Fibroblast of pulmonary artery (primary cell): ENCODE measurements around the gene CCDC141.

Experiments
- DNase-seq: peaks from one replicate; pipeline ENCODE4 v3.0.0-alpha.2; 2010; ENCODE audit warnings: low read depth
- H3K4me3 ChIP-seq: replicated peaks from 2 replicates; pipeline ENCODE4 v1.5.1; 2011; ENCODE audit warnings: low read depth, mild to moderate bottlenecking, control low read depth, low read length, moderate library complexity
- CTCF ChIP-seq: IDR thresholded peaks from 2 replicates; pipeline ENCODE4 v1.5.1; 2011; ENCODE audit warnings: mild to moderate bottlenecking, control low read depth, low read length, inconsistent platforms; ENCODE audit errors: missing control alignments

Gene CCDC141

GRCh38 chr2:178978667-178979066, 71.3 kb downstream of the CCDC141 start:
- no peak for DNase-seq

GRCh38 chr2:178976351-178976750, 73.6 kb downstream of the CCDC141 start:
- no peak overlapping the region for H3K4me3 ChIP-seq
- TF ChIP-seq CTCF: no peak
- no peak for DNase-seq

More at GRCh38 chr2:178978667-178979066, 71.3 kb downstream of the CCDC141 start:
- no peak overlapping the region for H3K4me3 ChIP-seq
- TF ChIP-seq CTCF: no peak

GRCh38 chr2:178962805-178963433, 87.0 kb downstream of the CCDC141 start:
- DNase-seq: no peak
- no peak overlapping the region for H3K4me3 ChIP-seq
- TF ChIP-seq CTCF: no peak

- DNase-seq: no peak
- H3K4me3 ChIP-seq: no peak overlapping the region
- TF ChIP-seq CTCF: no peak
Observed at GRCh38 chr2:178962152-178962551, 87.8 kb downstream of the CCDC141 start.

GRCh38 chr2:178954049-178954448, 95.9 kb downstream of the CCDC141 start:
- DNase-seq: no peak
- no peak overlapping the region for H3K4me3 ChIP-seq
- TF ChIP-seq CTCF: no peak

- no peak overlapping the region for H3K4me3 ChIP-seq
- TF ChIP-seq CTCF: no peak
- DNase-seq: no peak
Observed at GRCh38 chr2:178951266-178952006, 98.5 kb downstream of the CCDC141 start.
